Muscle of arm (tissue), 12 donors: ENCODE results near the gene HPS1. TPM values are rescaled to one million over a fixed set of nuclear protein-coding genes. Genes with fewer than 3 reads are reported as not detected.

Experiments
- DNase-seq: peaks from one replicate; pipeline ENCODE4 v3.0.0-alpha.2; 2013
- polyA plus RNA-seq, 12 donors: library from polyadenylated mRNA; unstranded; fragments of 120-200 nt; gene quantifications; one replicate each; pipeline ENCODE4 v1.2.1, GENCODE V29; 2013; ENCODE audit not compliant: insufficient read length in 12 of 12

Gene HPS1
- polyA plus RNA-seq, 12 donors: 12.3 to 45.7 (median 16.0) TPM; not detected in 1

DNA sequence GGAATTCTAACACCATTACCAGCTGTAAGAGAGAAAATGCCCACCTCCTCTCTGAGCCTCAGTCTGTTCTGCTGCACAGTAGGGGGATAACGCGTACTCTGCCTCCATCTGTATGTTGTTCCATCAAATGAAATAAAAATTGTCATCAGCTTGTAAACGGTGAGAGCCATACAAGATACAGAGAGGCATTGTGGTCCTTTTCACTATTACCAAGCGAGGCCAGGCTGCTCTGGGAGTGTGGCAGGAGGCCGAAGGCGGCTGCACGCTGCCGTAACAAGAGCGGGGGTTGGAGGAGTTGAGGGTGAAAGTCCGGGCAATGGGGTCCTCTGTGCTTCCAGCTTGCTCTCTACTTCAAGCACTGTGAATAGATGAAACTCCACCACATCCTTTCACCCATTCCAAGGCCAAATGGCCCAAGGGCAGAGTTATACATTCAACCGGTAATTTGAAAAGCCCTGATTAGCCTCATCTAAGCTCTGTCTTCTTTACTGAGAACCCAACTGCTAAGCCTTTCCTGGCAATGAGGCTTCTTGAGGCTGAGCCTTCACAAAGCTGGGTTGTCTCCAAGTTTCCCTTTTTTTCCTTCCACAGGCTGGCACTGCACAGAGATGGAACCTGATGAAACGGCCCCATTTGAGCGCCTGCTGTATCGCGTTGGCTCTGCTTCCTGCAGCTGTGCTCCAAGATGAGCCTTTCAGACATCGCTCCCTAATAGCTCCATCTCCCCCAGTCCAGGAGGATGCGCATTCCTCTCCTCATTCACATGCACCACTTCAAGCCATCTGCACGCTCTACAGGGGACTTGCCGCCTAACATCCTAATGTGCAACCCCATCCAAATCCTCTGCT is 78.9 kb downstream of the HPS1 start:
- DNase-seq: no peak

Other genes with a start within 250 kb of the HPS1 start
- gene LOXL4, start 178.7 kb downstream of the HPS1 start, polyA plus RNA-seq: 10 to 100 TPM in 8 of 12 donors, 1 to 10 TPM in 3, not detected in 1; 6.7 to 13.4 (median 11.2) TPM
- 10 to 100 TPM in 9 of 12 donors, 1 to 10 TPM in 1, not detected in 2; 8.1 to 24.8 (median 13.7) TPM for gene PYROXD2, start 31.8 kb downstream of the HPS1 start, polyA plus RNA-seq